K562 (cell line): ENCODE measurements around the gene CCAR1. TPM values are rescaled to one million over a fixed set of nuclear protein-coding genes. Genes with fewer than 3 reads are reported as not detected.

ENCODE experiments used
- LCOR ChIP-seq: sonication (generic); formaldehyde crosslinking; IDR thresholded peaks from 2 replicates; pipeline ENCODE4 v1.8.0; 2022; ENCODE audit warnings: mild to moderate bottlenecking, missing genetic modification reagents
- SPI1 ChIP-seq: IDR thresholded peaks from 2 replicates; pipeline ENCODE4 v1.6.1; 2011; ENCODE audit warnings: low read depth, low read length, control low read depth, borderline replicate concordance
- USF2 ChIP-seq: sonication (generic); formaldehyde crosslinking; IDR thresholded peaks from 2 replicates; pipeline ENCODE4 v1.5.0; 2020; ENCODE audit warnings: missing genetic modification reagents
- ZC3H8 ChIP-seq: fragments of 450-650 bp; IDR thresholded peaks from 2 replicates; pipeline ENCODE4 v1.6.1; 2017
- ZNF212 ChIP-seq: fragments of 450-650 bp; formaldehyde crosslinking; IDR thresholded peaks from 2 replicates; pipeline ENCODE4 v1.4.0; 2020; ENCODE audit warnings: mild to moderate bottlenecking
- polyA plus RNA-seq, 8 experiments: library from polyadenylated mRNA; depleted of rRNA in 4 of 8; stranded (reverse) in 5 of 8; unstranded in 3 of 8; fragments of >200 nt; fragmentation: Nextera tagmentation in 2 of 8; fragmentation: Illumina TruSeq in 1 of 8; extraction: Ambion mirVana in 2 of 8; extraction: Trizol in 1 of 8; gene quantifications; 2 replicates each; pipeline versions ENCODE4 v1.2.1 to v1.2.3, GENCODE V29; 2011 to 2014; ENCODE audit warnings: inconsistent platforms in 1 of 8, missing spikeins in 1 of 8
- total RNA-seq, 7 experiments: library from RNA; depleted of rRNA in 6 of 7; stranded (reverse); fragments of >200 nt in 6 of 7; fragmentation: Illumina TruSeq in 2 of 7; extraction: Trizol in 2 of 7; gene quantifications; 2 replicates each; pipeline versions ENCODE4 v1.2.1 to v1.2.3, GENCODE V29; 2011 to 2021; ENCODE audit warnings: low replicate concordance in 1 of 7
- TF ChIP-seq, protein P1 (sequence below): fragments of 450-650 bp; formaldehyde crosslinking; conservative IDR thresholded peaks from 2 replicates; pipeline ENCODE4 v1.4.0; 2022; ENCODE audit warnings: mild to moderate bottlenecking, missing genetic modification characterization
- TF ChIP-seq, protein P2 (sequence below): fragments of 200-600 bp; sonication (generic); IDR thresholded peaks from one replicate; pipeline ENCODE4 v1.6.1; 2012; ENCODE audit warnings: mild to moderate bottlenecking, low read depth, low read length, inconsistent platforms
- TF ChIP-seq, protein P3 (sequence below): sonication (generic); formaldehyde crosslinking; IDR thresholded peaks from 2 replicates; pipeline ENCODE4 v1.8.0; 2023; ENCODE audit warnings: mild to moderate bottlenecking, missing genetic modification reagents
- TF ChIP-seq, protein P4 (sequence below): fragments of 450-650 bp; formaldehyde crosslinking; IDR thresholded peaks from 2 replicates; pipeline ENCODE4 v1.4.0; 2020; ENCODE audit warnings: mild to moderate bottlenecking

Gene CCAR1
- total and polyA plus RNA-seq, 9 of the 15 experiments (the other 6 are each of a cell fraction or from before 2014, with no cell fraction given): 44.8 to 173 (median 111) TPM

GRCh38 chr10:68721673-68722335 is 765 bp downstream of the CCAR1 start (continued):
- TF ChIP-seq, protein P1, sequence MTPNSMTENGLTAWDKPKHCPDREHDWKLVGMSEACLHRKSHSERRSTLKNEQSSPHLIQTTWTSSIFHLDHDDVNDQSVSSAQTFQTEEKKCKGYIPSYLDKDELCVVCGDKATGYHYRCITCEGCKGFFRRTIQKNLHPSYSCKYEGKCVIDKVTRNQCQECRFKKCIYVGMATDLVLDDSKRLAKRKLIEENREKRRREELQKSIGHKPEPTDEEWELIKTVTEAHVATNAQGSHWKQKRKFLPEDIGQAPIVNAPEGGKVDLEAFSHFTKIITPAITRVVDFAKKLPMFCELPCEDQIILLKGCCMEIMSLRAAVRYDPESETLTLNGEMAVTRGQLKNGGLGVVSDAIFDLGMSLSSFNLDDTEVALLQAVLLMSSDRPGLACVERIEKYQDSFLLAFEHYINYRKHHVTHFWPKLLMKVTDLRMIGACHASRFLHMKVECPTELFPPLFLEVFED: 0 out of 2 replicates have a peak, but pooled peaks have one; percentile 18
- TF ChIP-seq ZC3H8 (no peak), LCOR (CRISPR knock-in tag) (peak; percentile 66; the same call in 1 of the 2 replicates), USF2 (CRISPR knock-in tag) (no peak), ZNF212 (CRISPR knock-in tag) (no peak), SPI1 (no peak)
- TF ChIP-seq, protein P2, sequence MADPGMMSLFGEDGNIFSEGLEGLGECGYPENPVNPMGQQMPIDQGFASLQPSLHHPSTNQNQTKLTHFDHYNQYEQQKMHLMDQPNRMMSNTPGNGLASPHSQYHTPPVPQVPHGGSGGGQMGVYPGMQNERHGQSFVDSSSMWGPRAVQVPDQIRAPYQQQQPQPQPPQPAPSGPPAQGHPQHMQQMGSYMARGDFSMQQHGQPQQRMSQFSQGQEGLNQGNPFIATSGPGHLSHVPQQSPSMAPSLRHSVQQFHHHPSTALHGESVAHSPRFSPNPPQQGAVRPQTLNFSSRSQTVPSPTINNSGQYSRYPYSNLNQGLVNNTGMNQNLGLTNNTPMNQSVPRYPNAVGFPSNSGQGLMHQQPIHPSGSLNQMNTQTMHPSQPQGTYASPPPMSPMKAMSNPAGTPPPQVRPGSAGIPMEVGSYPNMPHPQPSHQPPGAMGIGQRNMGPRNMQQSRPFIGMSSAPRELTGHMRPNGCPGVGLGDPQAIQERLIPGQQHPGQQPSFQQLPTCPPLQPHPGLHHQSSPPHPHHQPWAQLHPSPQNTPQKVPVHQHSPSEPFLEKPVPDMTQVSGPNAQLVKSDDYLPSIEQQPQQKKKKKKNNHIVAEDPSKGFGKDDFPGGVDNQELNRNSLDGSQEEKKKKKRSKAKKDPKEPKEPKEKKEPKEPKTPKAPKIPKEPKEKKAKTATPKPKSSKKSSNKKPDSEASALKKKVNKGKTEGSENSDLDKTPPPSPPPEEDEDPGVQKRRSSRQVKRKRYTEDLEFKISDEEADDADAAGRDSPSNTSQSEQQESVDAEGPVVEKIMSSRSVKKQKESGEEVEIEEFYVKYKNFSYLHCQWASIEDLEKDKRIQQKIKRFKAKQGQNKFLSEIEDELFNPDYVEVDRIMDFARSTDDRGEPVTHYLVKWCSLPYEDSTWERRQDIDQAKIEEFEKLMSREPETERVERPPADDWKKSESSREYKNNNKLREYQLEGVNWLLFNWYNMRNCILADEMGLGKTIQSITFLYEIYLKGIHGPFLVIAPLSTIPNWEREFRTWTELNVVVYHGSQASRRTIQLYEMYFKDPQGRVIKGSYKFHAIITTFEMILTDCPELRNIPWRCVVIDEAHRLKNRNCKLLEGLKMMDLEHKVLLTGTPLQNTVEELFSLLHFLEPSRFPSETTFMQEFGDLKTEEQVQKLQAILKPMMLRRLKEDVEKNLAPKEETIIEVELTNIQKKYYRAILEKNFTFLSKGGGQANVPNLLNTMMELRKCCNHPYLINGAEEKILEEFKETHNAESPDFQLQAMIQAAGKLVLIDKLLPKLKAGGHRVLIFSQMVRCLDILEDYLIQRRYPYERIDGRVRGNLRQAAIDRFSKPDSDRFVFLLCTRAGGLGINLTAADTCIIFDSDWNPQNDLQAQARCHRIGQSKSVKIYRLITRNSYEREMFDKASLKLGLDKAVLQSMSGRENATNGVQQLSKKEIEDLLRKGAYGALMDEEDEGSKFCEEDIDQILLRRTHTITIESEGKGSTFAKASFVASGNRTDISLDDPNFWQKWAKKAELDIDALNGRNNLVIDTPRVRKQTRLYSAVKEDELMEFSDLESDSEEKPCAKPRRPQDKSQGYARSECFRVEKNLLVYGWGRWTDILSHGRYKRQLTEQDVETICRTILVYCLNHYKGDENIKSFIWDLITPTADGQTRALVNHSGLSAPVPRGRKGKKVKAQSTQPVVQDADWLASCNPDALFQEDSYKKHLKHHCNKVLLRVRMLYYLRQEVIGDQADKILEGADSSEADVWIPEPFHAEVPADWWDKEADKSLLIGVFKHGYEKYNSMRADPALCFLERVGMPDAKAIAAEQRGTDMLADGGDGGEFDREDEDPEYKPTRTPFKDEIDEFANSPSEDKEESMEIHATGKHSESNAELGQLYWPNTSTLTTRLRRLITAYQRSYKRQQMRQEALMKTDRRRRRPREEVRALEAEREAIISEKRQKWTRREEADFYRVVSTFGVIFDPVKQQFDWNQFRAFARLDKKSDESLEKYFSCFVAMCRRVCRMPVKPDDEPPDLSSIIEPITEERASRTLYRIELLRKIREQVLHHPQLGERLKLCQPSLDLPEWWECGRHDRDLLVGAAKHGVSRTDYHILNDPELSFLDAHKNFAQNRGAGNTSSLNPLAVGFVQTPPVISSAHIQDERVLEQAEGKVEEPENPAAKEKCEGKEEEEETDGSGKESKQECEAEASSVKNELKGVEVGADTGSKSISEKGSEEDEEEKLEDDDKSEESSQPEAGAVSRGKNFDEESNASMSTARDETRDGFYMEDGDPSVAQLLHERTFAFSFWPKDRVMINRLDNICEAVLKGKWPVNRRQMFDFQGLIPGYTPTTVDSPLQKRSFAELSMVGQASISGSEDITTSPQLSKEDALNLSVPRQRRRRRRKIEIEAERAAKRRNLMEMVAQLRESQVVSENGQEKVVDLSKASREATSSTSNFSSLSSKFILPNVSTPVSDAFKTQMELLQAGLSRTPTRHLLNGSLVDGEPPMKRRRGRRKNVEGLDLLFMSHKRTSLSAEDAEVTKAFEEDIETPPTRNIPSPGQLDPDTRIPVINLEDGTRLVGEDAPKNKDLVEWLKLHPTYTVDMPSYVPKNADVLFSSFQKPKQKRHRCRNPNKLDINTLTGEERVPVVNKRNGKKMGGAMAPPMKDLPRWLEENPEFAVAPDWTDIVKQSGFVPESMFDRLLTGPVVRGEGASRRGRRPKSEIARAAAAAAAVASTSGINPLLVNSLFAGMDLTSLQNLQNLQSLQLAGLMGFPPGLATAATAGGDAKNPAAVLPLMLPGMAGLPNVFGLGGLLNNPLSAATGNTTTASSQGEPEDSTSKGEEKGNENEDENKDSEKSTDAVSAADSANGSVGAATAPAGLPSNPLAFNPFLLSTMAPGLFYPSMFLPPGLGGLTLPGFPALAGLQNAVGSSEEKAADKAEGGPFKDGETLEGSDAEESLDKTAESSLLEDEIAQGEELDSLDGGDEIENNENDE: no peak
- TF ChIP-seq, protein P3, sequence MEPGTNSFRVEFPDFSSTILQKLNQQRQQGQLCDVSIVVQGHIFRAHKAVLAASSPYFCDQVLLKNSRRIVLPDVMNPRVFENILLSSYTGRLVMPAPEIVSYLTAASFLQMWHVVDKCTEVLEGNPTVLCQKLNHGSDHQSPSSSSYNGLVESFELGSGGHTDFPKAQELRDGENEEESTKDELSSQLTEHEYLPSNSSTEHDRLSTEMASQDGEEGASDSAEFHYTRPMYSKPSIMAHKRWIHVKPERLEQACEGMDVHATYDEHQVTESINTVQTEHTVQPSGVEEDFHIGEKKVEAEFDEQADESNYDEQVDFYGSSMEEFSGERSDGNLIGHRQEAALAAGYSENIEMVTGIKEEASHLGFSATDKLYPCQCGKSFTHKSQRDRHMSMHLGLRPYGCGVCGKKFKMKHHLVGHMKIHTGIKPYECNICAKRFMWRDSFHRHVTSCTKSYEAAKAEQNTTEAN (CRISPR knock-in tag): peak; percentile 21; the same call in 1 of the 2 replicates
- TF ChIP-seq, protein P4, sequence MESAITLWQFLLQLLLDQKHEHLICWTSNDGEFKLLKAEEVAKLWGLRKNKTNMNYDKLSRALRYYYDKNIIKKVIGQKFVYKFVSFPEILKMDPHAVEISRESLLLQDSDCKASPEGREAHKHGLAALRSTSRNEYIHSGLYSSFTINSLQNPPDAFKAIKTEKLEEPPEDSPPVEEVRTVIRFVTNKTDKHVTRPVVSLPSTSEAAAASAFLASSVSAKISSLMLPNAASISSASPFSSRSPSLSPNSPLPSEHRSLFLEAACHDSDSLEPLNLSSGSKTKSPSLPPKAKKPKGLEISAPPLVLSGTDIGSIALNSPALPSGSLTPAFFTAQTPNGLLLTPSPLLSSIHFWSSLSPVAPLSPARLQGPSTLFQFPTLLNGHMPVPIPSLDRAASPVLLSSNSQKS (CRISPR knock-in tag): no peak
